A549 (cell line): ENCODE data around the gene LDLRAD4.

Experiments
- BHLHE40 ChIP-seq: IDR thresholded peaks from 2 replicates; pipeline ENCODE4 v1.6.1; 2012; ENCODE audit warnings: low read depth, low read length, inconsistent platforms
- CBX8 ChIP-seq: fragments of 200-600 bp; sonication (generic); IDR thresholded peaks from 2 replicates; pipeline ENCODE4 v1.6.1; 2016
- EP300 ChIP-seq, 2 experiments: fragments of >200 bp; sonication (Bioruptor Twin); formaldehyde crosslinking; IDR thresholded peaks; 2 replicates in 1 of 2; 3 replicates in 1 of 2; pipeline ENCODE4 v1.6.1; 2016 to 2017
- JUN ChIP-seq, 2 experiments: fragments of >200 bp; sonication (Bioruptor Twin); formaldehyde crosslinking; IDR thresholded peaks; 2 replicates in 1 of 2; 3 replicates in 1 of 2; pipeline ENCODE4 v1.6.1; 2016 to 2017
- JUNB ChIP-seq: fragments of >200 bp; sonication (Bioruptor Twin); formaldehyde crosslinking; IDR thresholded peaks from 2 replicates; pipeline ENCODE4 v1.6.1; 2016
- MYC ChIP-seq: IDR thresholded peaks from 2 replicates; pipeline ENCODE4 v1.6.1; 2012; ENCODE audit warnings: mild to moderate bottlenecking, inconsistent platforms, low read length, improper control_type of control experiment, borderline replicate concordance
- POLR2A ChIP-seq: IDR thresholded peaks from 2 replicates; pipeline ENCODE4 v1.6.1; 2012; ENCODE audit warnings: mild to moderate bottlenecking, low read length
- REST ChIP-seq: fragments of 200-600 bp; sonication (generic); IDR thresholded peaks from 2 replicates; pipeline ENCODE4 v1.6.1; 2016; ENCODE audit warnings: antibody characterized with exemption, mild to moderate bottlenecking, moderate library complexity
- RFX5 ChIP-seq: fragments of 450-650 bp; IDR thresholded peaks from 2 replicates; pipeline ENCODE4 v1.7.1; 2014; ENCODE audit warnings: antibody characterized with exemption, mild to moderate bottlenecking, moderate library complexity
- SMC3 ChIP-seq: fragments of >200 bp; sonication (Bioruptor Twin); formaldehyde crosslinking; IDR thresholded peaks from 3 replicates; pipeline ENCODE4 v1.6.1; 2018; ENCODE audit warnings: inconsistent platforms
- USF2 ChIP-seq: fragments of 450-650 bp; IDR thresholded peaks from 2 replicates; pipeline ENCODE4 v1.6.1; 2014; ENCODE audit warnings: antibody characterized with exemption
- TF ChIP-seq, protein P1 (sequence below): fragments of >200 bp; sonication (Bioruptor Twin); formaldehyde crosslinking; IDR thresholded peaks from 3 replicates; pipeline ENCODE4 v1.5.1; 2016
- TF ChIP-seq, protein P2 (sequence below): IDR thresholded peaks from 2 replicates; pipeline ENCODE4 v1.6.1; 2012
- TF ChIP-seq, protein P3 (sequence below): fragments of 250-450 bp; sonication (Bioruptor Pico); IDR thresholded peaks from 2 replicates; pipeline ENCODE4 v1.5.0; 2021; ENCODE audit warnings: mild to moderate bottlenecking, moderate library complexity, borderline replicate concordance

- TF ChIP-seq, protein P1, sequence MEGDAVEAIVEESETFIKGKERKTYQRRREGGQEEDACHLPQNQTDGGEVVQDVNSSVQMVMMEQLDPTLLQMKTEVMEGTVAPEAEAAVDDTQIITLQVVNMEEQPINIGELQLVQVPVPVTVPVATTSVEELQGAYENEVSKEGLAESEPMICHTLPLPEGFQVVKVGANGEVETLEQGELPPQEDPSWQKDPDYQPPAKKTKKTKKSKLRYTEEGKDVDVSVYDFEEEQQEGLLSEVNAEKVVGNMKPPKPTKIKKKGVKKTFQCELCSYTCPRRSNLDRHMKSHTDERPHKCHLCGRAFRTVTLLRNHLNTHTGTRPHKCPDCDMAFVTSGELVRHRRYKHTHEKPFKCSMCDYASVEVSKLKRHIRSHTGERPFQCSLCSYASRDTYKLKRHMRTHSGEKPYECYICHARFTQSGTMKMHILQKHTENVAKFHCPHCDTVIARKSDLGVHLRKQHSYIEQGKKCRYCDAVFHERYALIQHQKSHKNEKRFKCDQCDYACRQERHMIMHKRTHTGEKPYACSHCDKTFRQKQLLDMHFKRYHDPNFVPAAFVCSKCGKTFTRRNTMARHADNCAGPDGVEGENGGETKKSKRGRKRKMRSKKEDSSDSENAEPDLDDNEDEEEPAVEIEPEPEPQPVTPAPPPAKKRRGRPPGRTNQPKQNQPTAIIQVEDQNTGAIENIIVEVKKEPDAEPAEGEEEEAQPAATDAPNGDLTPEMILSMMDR: no peak
- no peak for TF ChIP-seq BHLHE40
- TF ChIP-seq POLR2A: no peak
- TF ChIP-seq, protein P2, sequence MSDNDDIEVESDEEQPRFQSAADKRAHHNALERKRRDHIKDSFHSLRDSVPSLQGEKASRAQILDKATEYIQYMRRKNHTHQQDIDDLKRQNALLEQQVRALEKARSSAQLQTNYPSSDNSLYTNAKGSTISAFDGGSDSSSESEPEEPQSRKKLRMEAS: no peak
- TF ChIP-seq, protein P3, sequence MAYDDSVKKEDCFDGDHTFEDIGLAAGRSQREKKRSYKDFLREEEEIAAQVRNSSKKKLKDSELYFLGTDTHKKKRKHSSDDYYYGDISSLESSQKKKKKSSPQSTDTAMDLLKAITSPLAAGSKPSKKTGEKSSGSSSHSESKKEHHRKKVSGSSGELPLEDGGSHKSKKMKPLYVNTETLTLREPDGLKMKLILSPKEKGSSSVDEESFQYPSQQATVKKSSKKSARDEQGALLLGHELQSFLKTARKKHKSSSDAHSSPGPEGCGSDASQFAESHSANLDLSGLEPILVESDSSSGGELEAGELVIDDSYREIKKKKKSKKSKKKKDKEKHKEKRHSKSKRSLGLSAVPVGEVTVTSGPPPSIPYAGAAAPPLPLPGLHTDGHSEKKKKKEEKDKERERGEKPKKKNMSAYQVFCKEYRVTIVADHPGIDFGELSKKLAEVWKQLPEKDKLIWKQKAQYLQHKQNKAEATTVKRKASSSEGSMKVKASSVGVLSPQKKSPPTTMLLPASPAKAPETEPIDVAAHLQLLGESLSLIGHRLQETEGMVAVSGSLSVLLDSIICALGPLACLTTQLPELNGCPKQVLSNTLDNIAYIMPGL (CRISPR knock-in tag): no peak
- no peak for TF ChIP-seq EP300 (IDR thresholded peaks at IDR 0.05)
- no peak for TF ChIP-seq RFX5
- no peak for TF ChIP-seq CBX8
- no peak for TF ChIP-seq USF2
- TF ChIP-seq MYC: no peak
- TF ChIP-seq SMC3: no peak
- TF ChIP-seq JUN (IDR thresholded peaks at IDR 0.05): no peak
- TF ChIP-seq JUNB: no peak
- TF ChIP-seq REST: no peak
Measured at GRCh38 chr18:13336841-13337240, 118.3 kb downstream of the LDLRAD4 start.
